RPMI7951 (cell line): ENCODE results near the gene SLC16A10. TPM values are rescaled to one million over a fixed set of nuclear protein-coding genes. Genes with fewer than 3 reads are reported as not detected.
A peak's percentile ranks its signal among the peaks of the same experiment; 100 is the strongest.
"Not testable (repeated sequence)": the region's sequence is repeated elsewhere in the genome, so short reads cannot be mapped to it uniquely, and the experiment has no call there.

Experiments used
- DNase-seq: peaks from one replicate; pipeline ENCODE4 v3.0.0-alpha.2; 2012; ENCODE audit warnings: low read depth
- total RNA-seq: library from RNA; depleted of rRNA; stranded (reverse); fragments of >200 nt; shearing (Covaris generic); gene quantifications from 2 replicates; pipeline ENCODE4 v1.2.3, GENCODE V29; 2014

Gene SLC16A10
- total RNA-seq, 1 experiment from 2014 or later, result not detected

DNA sequence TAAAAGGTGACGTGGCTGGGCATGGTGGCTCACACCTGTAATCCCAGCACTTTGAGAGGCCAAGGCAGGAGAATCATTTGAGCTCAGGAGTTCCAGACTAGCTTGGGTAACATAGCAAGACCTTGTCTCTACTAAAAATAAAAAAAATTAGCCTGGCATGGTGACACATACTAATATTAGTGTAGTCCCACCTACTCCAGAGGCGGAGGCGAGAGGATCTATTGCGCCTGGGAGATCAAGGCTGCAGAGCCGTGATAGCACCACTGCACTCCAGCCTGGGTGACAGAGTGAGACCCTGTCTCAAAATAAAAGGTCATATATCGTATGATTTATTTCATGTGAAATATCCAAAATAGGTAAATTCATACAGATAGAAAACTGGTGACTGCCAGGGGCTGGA is 132.5 kb downstream of the SLC16A10 start:
- no peak for DNase-seq

DNA sequence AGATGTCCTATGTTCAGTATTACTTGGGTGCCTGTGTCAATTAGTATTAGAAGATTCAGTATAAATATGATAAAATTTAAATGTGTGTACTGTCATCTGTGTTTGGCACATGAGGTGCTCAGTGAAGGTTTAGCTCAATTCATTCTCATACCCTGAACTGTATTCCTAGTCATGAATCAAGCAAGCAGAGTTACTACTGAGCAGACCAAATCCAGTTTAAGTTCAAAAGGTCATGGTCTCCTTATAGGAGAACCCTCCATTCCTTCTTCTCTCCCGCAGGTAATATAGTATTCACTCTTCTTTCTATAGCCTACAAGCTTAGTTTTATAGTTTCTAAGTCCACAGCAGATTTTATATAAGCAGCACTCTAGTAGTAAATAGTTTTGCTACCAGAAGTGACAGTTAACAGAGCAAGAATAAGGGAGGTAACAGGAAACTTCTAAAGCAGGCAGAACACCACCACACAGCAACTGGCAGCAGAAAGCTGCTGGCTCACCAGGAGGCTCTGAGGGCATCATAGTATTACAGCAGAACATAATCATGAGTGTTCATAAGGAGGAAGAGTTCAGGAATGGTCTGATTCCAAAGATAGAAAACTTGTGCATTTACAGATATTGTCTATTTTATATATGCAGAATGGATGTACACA is 133.2 kb downstream of the SLC16A10 start:
- no peak for DNase-seq

DNA sequence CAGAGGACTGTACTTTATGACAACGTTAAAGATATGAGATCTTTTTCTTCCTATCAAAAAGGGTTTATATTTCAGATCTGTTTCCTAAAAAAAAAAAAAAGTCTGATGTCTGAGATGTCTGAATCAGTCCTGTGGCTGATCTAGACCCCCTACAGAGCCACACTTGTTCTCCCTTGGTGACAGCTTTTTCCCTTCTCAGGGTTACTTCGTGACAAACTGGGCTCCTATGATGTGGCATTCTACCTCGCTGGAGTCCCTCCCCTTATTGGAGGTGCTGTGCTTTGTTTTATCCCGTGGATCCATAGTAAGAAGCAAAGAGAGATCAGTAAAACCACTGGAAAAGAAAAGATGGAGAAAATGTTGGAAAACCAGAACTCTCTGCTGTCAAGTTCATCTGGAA is 134.5 kb downstream of the SLC16A10 start:
- DNase-seq, result no peak

DNA sequence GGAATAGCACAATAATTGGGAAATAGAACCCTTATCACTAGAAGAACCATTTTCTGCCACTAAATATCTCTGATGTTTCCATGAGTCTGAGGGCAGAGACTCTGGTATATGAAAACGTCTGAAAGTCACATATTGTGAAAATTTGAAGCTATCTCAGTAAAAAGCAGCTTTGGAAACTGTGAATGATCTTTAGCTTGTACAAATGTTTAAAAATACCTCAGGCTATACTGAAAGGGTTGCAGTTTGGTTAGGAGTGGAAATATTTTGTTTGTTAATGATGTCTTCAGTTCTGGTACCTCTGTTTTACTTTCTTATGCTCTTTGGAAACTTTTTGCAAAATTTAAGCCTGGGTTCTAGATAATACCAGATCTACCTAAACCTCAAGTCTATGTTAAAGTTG is 135.0 kb downstream of the SLC16A10 start:
- no peak for DNase-seq

GRCh38 chr6:111228094-111228493 is 140.8 kb downstream of the SLC16A10 start:
- DNase-seq, result no peak

GRCh38 chr6:111230351-111231089 is 143.2 kb downstream of the SLC16A10 start:
- DNase-seq, result peak; percentile 29

DNA sequence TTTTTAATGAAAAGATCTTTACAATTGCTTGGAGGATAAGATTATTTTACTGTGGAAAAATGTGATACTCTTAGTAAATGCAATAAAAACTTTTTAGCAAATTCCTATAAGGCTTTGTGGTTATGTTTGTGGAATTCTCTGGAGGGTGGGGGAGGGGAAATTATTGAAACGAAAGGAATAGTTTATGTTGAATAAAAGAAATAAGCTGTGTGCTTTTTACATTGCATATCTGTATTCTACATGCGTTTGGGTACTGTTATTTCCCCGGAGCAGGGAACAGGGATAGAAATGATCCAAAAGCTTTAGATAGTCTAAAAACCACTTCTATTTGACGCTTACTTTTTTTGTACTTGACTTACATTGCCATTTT is 143.8 kb downstream of the SLC16A10 start:
- DNase-seq, result no peak

DNA sequence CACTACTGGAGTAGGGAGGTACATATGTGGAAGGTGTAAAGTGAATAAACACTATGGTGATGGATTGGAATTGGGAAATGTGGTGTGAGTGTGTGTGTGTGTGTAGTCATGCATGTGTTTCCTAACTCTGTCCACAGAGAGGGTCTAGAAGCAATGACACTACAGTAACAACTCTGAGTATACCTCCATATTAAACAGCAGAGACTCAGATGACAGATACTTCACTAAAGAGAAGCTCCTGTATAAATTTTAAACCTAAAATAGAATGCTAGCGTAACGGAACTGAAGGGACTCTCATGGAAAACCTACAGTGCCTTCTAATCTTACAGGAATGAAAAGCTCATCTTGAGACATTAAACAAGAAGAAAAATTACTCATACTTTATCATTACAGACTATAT is 150.5 kb downstream of the SLC16A10 start:
- DNase-seq, result no peak

DNA sequence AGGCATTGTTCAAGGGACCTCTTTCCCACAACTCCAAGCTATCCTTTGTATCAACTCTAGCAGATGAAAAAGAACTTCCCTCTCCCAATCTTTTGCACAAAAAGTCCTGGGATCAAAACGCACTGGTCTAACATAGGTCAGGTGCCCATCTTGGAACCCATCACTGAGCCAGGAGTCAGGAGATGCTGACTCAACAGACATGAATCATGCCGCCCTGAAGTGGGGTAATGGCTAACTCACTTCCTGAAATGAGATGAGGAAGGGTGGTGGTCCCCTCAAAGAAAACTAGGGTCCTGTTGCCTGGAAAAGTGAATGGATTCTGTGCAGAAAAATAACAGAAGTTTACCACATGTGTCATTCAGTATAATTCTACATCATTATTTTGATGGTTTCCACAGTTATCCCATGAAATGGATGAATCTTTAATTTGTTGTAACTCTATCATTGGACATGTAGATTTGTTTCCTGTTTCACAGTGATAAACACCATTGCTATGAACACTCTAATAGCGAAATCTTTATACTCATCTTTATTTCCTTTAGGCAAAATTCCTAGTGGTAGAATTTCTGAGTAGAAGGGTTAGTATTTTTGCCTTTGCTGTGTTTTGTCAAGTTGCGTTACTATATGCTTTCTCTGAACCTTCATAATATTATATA is 151.3 kb downstream of the SLC16A10 start:
- DNase-seq, result peak; percentile 51

- DNase-seq, result no peak
These were observed 152.2 kb downstream of the SLC16A10 start for GRCh38 chr6:111239461-111239860.

- DNase-seq, result peak; percentile 66
These were observed 155.1 kb downstream of the SLC16A10 start for GRCh38 chr6:111242452-111242851.

DNA sequence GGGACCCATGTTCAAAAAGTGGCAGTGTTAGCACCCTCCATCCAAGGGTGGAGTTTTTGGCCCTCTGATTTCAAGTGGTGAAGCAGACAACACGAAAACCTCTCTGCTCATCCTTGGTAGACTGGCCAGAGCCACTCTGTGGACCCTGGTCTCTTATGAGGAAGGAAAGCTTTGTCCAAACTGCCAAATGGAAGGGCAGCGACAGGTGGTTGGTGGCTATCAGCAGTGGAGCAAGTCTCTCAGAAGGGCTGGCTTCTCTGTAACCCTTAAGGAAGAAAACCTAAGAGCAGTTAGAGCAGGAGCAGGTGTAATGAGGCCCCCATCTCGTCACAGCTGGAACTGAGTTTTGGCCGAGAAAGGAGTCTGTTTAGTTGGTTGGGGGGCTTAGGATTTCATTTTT is 155.8 kb downstream of the SLC16A10 start:
- no peak for DNase-seq

- no peak for DNase-seq
These were observed 161.5 kb downstream of the SLC16A10 start for GRCh38 chr6:111248789-111249188.

GRCh38 chr6:111250791-111251354 is 163.6 kb downstream of the SLC16A10 start:
- no peak for DNase-seq

DNA sequence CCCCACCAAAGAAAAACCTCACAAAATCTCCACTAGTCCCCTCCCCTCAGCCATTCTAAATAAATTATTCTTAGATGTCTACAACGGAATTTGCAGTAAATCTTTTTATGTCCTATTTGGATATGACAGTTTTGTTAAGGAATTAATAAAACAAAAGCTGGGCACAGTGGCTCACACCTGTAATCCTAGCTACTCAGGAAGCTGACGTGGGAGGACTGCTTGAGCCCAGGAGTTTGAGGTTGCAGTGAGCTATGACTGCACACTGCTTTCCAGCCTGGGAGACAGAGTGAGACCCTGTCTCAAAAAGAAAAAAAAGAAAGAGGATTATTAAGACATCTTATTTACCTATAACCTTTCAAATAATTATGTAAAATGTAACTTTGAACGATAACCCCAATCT is 165.4 kb downstream of the SLC16A10 start:
- DNase-seq, result no peak

- DNase-seq, result no peak
These were observed 166.9 kb downstream of the SLC16A10 start for GRCh38 chr6:111254004-111254778.

- no peak for DNase-seq
These were observed 167.5 kb downstream of the SLC16A10 start for GRCh38 chr6:111254779-111255166.

GRCh38 chr6:111255838-111256237 is 168.5 kb downstream of the SLC16A10 start:
- DNase-seq, result not testable (repeated sequence)

DNA sequence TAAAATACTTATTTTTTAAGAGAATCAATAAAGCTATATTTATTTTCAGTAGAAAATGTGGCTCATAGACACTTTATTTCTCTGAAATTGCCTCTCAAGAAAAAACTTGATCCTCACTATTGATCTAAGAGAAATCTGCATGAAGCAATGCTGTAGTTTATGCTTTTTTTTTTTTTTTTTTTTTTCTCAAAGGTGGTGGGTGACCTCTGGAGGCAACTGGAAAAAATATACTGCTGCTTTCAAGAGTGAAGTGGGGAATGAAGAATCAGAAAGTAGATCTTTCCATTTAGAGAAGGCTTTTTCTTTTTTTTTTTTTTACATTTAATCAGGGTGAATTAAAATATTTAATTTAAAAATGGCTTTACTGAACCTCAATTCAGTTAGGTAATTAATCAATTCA is 169.3 kb downstream of the SLC16A10 start:
- no peak for DNase-seq

GRCh38 chr6:111258010-111258409 is 170.7 kb downstream of the SLC16A10 start:
- no peak for DNase-seq

- peak; percentile 42 for DNase-seq
These were observed 171.3 kb downstream of the SLC16A10 start for GRCh38 chr6:111258615-111259088.
